HS-27A (cell line): ENCODE results near the gene NEDD9.
A peak's percentile ranks its signal among the peaks of the same experiment; 100 is the strongest.

Source experiments
- DNase-seq: peaks from one replicate; pipeline ENCODE4 v3.0.0-alpha.2; 2012; ENCODE audit warnings: low read depth, missing footprints

Gene NEDD9

DNA sequence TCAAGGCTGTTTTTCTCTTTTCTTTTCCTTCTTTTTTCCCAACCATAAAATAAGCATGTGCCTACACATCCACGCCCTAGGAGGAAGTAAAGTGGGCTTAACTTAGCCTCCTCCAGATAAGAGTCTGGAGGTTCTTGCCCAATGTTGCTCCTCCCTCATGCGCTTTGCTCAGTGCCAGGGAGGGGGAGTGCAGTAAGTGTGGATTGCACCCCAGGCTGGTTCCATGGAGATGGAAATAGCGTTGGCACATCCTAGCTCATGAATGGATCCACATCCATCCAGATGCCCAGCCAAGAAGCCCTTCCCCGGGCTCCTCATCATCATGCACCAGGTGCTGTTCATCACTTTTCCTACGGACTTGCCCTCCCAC is 58.2 kb downstream of the NEDD9 start:
- DNase-seq: no peak

DNA sequence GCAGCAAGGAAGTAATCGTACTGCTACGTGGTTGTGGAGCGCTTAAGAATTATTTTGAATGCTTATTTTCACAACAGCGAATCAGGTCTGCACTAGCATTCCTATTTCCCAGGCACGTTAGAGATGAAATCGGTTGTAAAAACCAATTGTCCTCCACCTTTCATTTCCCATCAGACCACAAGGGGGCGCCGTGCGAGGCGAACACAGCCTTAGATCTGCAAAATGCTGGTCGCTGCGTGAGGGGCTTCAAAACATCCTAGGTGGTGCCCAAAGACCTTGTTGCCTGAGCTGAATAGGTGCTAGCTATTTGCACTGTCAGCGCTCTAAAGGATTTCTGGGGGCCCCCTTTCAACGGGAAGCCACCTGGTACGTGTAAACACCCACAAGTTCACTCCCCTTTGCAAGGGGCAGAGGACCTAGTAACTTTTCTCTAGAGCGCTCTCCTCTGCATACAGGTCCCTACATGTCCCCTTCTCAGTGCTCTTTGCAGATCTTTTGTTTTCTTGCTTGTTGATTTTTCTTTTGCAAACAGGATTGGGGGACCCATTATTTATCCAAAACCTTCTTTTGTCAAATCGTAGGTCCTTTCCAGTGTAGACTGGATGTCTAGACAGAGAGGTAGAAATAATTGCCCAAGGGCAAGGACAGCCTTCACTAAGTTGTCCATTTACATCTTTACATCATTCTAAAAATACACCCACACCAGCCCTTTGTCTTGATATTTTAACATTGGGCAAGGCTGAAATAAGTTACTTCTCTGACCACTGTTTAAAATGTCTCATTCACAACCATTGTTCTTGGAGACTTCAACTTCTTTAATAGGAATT is 59.8 kb downstream of the NEDD9 start:
- DNase-seq: no peak

DNA sequence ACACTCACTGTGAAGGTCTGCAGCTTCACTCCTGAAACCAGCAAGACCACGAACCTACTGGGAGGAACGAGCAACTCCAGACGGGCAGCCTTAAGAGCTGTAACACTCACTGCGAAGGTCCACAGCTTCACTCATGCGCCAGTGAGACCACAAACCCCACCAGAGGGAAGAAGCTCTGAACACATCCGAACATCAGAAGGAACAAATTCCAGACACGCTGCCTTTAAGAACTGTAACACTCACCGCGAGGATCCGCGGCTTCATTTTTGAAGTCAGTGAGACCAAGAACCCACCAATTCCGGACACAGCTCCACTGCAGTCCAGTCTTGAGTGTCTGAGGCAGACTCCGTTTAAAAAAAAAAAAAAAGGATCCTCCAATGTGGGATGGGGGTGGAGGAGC is 60.5 kb downstream of the NEDD9 start:
- DNase-seq: no peak

DNA sequence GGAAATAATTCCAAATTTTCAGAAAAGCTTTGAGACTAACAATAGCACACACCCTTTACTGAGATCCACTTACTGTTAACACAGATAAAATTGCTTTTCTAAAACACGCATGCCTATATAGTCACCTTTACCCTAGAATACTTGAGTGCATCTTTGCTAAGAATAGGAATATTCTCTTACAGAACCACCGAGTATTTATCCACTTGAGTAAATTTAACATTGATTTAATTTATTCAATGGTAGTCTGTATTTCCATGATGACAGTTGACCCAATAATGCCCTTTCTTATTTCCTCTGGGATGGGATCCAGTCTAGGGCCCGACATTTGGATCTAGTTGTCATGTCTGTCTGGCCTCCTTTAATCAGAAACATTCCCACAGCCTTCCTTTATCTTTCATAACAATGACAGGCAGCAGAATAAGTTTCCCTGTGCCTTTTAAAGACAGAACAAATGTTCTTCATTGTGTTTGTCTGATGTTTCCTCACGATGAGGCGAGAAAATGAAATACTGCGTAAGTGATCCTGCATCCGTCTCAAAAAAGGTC is 64.3 kb downstream of the NEDD9 start:
- no peak for DNase-seq

DNA sequence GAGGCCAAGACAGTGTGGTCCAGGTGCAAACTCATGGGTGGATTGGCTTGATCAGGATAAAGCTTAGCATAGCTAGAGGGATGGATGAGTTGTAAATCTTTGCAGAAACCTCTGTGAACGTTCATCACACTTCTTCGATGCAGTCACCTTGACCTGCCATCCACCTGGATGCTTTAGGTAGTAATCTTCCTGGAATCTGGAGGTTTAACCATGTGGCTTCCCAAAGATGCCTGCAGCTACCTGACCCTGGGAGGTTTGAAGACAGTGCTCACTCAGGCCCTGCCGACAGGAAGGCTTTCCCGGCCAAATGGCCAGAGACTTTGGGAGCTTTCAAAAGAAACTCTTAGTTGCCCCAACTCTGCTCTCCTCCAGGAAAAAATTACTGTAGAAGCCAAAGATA is 65.5 kb downstream of the NEDD9 start:
- no peak for DNase-seq

DNA sequence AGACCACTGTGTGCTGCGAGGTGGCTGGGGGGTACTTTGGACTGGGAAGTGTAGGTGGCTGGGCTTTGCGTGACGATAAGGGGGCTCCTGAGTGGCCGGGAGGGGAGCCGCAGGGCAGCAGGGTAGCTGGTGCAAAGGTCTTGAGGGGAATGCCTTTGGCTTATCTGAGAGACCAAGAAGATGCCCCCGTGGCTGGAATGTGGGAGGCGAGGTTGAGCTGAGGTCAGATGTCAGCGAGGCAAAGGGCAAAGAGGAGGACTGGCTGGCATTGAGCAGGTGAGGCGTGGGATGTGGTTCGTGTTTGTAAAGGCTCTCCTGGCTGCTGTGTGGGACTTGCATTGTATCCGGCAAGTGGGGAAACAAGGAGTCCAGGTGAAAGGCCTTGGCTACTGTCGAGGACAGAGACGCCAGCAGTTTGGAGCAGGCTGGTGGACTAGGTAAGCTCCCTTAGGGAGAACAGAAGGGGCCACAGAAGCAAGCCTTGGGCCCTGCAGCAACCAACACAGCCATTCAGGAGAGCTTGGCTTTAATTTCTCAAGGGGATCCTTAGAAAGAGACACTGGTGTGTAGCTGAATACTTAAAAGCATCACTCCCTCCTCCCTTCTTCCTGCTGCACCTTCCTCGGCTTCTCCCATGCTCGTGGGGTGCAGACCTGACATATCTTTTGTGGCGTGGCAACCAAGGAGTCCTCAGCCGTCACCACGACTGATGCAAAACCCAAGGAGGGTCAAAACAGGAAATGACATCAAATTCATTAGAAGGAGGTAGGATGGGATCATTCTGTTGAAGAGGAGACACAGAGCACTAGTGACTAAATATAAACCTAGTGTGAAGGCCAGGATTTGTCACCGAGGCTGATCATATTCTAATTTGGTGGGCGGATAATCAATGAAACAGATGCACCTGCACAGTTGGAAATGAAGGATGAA is 67.5 kb downstream of the NEDD9 start:
- no peak for DNase-seq

DNA sequence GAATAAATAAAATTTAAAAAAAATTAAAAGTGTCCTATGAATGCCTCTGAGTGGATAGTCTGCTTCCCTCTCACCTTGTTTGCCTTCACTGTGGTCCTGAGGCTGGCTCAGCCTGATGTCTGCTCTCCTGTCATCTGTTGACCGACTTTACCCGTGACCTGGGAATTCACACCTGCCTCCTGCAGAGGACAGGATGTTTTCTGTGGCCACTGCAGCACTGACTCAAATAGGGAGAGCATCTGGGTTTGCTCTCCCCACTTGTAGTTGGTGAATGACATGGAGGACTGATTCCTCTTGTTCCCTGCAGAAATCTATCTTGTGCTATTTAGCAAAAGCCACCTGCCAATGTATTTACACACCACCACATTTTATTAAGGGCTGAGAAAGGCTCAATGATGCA is 68.5 kb downstream of the NEDD9 start:
- DNase-seq: no peak

DNA sequence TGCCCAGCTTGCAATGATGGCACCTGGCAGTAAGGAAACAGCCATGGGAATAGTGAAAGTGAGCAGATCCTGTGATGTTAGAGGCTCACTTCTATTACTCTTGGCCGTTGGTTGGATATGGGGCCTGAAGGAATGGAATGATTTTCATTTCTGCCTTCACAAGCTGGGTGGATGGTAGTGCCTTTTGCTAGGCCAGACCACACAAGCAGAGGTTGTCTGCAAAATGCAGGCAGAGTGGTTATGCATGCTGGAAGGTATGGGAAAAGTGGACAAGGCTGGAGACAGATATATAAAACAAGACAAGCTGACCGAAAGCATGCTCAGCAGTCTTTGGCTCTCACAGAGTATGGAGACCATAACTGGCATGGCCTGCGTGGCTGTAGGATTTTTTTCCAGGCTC is 70.2 kb downstream of the NEDD9 start:
- DNase-seq: no peak

DNA sequence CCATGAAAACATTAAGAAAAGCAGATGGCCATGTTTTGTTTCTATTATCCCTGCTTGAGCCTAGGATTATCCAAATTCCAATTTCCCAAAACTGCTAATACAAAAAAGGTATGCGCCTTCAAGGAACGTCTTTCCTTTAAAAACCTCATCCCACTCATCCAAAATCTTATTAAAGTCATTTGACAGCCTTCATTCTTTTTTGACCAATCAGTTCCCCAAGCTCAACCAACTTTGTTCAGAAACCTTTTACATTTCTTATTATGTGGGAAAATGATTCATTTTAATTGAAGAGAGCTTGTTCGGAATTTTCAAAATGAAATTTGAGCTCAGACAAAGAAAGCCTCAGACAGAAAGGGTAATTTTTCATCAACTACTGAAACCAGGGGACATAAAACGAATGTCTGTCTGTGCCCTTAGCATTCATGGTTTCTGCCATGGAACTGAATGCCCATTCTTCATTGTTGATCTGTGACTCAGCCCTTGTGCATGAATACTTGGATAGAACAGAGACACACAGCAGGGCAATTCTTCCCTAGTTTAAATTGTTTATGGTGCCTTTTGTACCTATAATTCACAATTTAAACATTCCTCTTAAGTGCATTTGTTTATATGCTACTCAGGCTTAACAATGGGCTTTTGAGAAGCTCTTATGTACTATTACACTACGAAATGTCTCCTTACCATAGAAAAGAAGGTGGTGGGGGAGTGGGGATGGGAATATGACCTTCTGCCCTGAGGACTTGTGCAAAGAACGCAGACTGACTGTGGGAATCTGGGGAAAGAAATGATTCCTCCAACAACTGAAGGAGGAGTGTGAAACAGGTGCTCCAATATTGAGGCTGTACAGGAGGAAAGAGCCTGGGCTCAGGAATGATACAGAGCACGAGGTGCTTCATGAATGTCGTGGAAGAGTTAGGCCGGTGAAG is 71.2 kb downstream of the NEDD9 start:
- DNase-seq: no peak

DNA sequence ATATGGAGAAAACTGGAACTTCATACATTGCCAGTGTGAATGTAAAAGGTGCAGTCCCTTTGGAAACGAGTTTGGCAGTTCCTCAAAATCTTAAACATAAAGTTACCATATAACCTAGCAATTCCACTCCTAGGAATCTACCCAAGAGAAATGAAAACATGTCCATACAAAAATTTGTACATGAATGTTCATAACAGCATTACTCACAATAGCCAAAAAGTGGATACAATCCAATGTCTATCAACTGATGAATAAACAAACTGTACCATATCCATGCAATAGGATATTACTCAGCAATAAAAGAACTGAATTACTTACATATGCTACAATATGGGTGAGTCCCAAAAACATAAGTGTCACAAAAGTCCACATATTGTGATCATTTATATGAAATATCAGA is 72.3 kb downstream of the NEDD9 start:
- no peak for DNase-seq

DNA sequence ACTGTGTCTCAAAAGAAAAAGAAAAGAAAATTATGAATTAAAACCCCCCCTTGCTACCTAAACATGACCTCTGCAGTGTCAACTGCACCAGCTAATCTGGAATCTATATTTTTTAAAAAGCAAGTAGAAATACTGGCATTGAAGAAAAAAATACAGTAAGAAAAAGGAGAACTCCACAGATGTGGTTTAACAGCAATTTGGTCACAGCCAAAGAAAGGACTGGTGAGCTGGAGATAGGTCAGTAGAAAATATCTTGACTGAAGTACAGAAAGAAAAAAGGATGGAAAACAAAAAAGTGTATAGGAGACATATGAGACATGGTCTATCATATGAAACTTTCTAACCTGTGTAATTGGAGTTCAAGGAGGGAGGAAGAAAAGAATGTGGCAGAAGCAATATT is 76.9 kb downstream of the NEDD9 start:
- DNase-seq: no peak

DNA sequence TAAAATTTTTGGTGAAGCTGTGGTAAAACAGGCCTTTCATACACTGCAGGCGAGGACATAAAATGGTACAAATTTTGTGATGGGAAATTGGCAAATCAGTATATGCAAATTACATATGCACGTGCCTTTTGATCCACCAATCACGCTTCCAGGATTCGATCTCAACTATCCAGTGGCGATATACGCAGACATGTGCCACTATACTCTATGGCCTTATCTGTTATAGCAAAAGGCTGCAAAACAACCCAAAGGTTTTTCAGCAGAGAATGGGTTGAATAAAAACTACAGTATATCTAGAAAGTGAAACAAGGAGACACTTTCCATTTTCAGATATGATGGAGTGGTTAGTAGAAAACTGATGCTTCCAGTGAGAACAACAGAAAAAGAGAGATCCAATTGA is 79.0 kb downstream of the NEDD9 start:
- no peak for DNase-seq

DNA sequence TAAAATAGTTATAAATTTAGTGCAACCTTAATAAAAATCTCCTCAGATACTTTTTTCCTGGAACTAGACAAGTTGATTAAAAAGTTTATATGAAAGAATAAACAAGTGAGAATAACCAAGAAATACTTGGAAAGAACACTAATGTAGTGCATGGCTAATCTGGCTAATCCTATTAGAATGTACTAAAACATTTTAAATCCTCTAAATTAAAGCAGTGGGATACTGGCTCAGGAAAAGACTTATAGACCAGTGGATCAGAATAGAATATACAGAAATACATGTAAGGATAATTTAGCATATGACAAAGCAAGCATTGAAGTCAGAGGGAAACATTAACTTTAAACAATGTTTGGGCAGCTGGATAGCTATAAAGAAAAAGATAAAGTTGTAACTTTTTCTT is 79.9 kb downstream of the NEDD9 start:
- DNase-seq: no peak

DNA sequence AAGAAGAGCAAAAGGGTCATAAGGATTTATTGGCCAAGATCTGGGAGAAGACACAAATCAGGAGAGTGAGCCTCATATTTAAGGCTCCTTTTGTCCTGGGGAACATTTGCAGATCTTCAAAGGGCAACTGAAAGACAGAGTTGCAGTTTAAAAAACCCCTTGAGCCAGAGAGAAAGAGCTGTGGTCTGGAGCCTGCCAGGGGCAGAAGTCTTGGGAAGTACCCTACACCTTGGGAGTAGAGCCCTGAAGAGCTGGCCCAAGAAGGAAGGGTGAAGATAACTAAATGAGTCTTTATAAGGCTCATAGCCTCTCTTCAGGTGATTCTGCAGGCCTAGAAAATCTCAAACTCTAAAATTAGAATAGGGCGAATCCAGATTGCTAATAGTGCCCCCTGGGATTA is 81.0 kb downstream of the NEDD9 start:
- DNase-seq: no peak

DNA sequence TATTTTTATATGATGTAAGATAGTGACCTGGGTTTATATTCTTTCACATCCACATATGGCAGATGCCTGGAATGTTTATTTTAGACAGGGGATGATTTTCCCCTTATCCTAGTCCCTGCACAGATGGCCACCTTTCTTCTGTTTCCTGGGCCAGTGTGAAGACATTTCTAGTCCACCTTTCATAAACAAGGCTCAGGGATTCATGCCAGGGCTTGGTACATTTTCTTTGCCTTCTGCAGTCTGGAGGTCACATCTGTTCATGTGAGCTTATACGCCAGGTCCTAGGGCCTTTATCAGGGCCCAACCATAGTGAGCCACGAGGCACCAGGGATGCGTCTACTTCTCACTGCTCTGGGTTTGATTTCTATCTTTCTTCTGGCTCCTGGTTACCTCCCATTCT is 82.9 kb downstream of the NEDD9 start:
- DNase-seq: no peak

DNA sequence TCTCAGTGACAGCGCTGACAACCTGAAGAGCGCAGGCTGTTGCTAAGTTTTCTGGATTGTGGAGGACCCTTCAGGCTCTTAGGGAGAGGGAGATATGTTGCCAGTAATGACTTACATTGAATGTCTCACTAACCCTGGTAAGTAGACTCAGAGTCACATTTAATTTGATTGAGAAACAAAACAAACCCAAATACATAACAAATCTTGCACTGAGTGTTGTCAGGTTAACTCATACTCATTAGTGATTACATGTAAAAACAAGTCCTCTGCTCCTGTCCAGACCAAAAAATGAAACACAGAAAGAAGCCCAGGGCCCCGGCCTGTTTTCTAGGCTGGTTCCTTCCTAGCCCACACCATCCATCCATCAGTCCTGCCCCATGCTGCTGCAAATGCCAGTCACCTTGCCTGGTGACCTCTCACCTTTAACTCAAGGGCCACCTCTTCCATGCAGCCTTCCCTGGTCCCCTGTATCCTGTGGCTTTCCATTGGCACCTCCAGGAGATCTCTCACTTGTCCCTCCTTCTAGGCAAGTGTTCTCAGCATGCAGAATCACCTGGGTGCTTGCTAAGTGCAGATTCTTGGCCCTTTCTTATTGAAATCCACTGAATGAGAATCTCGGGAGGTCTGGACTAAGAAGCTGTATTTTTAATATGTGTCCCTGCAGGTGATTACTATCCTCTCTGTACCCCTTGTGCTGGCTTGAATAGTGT is 86.2 kb downstream of the NEDD9 start:
- no peak for DNase-seq

DNA sequence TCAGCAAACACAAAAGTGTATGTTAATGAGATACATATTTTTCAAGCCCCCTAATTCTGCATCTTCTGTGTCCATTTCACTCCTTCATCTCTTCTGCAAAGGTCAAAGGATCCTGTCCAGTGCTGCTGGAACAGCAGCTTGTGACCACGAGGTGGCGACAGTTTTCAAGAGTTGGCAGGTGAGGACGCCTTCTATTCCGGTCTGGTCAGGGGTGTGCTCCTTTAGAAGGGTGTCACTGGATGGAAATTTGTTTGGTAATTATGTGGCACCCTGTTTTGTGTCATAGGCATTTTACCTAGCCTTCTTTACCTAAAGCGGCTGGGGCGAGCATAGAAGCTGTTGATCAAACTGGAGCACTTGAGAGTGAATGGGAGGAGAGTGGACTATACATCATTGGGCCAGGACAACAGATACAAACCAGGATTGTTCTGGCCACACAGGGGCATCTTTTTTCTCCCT is 88.0 kb downstream of the NEDD9 start:
- no peak for DNase-seq

DNA sequence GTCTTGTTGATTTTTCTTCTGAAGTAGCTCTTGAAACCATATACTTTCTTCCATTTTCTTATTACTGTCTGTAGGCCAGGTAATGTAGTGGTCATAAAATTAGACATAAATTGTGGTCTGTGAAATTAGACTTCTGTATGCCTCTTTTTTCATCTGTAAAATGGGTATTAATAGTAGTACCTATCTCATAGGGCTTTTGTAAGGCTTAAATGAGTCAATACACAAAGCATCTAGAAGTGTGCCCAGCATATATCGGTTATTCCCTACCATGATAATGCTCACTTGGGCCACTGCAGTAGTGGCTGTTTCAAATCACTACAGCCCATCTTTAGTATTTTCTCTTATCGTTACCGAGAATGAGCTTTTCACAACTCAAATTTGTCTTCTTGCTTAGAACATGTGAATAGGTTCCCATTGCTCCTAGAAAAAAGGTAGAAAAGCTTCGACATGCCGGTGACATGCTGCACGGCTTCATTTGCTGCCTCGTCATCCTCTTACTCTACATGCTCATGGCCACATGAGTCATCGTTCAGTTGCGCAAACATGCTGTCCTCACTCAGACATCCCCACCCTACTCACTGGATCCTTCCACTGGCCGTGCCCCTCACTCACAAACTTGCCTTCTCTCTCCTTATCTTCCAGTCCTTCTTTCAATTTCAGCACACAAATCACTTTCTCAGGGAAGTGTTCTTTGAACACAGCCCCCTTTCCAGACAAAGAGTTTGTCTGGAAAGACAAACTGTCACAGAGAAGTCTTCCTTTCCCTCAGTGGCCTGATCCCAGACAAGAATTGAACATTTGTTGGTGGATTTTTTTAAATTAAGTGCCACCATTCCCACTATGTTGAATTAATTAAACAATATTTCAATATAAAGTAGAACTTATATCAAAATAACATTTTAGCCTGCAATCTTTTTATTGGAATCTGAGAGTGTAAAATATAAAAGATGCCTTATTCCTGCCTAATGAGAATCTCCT is 88.8 kb downstream of the NEDD9 start:
- DNase-seq: peak; percentile 98

DNA sequence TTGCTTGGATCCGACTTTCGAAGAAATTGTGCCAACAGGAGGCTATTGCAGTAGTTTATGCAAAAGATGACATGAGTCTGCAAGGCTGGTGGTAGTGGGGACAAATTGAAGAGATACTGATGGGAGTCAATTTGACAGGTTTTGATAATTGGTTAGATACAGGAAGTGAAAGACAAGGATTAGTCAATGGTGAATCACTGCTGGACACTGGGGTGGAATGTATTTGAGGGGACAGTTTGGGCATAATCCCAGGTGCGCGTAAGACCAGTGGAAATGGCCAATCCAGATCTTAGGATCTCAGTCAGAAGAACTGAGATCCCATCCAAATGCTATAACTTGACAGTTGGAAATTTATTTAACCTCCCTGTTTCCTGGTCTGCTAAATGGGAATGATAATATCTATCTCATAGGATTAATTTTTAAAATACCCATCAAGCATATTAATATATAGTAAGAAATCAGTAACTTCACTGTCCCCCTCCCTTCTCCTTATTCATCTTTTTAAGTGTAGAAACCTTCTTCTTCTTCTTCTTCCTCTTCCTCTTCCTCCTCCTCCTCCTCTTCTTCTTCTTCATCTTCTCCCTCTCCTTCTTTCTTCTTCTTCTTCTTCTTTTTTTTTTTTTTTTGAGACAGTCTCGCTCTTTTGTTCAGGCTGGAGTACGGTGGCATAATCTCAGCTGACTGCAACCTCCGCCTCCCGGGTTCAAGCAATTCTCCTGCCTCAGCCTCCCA is 90.0 kb downstream of the NEDD9 start:
- no peak for DNase-seq
